GM12874 (cell line): Measurements from ENCODE around the gene ARRB1.
A peak's percentile ranks its signal among the peaks of the same experiment; 100 is the strongest.

Source experiments
- TF ChIP-seq, protein P1 (sequence below): IDR thresholded peaks from 2 replicates; pipeline ENCODE4 v1.5.1; 2011; ENCODE audit warnings: low read depth, mild to moderate bottlenecking, control low read depth, low read length, moderate library complexity; ENCODE audit not compliant: insufficient read depth

Gene ARRB1

GRCh38 chr11:75242722-75243600, 108.5 kb downstream of the ARRB1 start:
- TF ChIP-seq, protein P1, sequence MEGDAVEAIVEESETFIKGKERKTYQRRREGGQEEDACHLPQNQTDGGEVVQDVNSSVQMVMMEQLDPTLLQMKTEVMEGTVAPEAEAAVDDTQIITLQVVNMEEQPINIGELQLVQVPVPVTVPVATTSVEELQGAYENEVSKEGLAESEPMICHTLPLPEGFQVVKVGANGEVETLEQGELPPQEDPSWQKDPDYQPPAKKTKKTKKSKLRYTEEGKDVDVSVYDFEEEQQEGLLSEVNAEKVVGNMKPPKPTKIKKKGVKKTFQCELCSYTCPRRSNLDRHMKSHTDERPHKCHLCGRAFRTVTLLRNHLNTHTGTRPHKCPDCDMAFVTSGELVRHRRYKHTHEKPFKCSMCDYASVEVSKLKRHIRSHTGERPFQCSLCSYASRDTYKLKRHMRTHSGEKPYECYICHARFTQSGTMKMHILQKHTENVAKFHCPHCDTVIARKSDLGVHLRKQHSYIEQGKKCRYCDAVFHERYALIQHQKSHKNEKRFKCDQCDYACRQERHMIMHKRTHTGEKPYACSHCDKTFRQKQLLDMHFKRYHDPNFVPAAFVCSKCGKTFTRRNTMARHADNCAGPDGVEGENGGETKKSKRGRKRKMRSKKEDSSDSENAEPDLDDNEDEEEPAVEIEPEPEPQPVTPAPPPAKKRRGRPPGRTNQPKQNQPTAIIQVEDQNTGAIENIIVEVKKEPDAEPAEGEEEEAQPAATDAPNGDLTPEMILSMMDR = no peak

DNA sequence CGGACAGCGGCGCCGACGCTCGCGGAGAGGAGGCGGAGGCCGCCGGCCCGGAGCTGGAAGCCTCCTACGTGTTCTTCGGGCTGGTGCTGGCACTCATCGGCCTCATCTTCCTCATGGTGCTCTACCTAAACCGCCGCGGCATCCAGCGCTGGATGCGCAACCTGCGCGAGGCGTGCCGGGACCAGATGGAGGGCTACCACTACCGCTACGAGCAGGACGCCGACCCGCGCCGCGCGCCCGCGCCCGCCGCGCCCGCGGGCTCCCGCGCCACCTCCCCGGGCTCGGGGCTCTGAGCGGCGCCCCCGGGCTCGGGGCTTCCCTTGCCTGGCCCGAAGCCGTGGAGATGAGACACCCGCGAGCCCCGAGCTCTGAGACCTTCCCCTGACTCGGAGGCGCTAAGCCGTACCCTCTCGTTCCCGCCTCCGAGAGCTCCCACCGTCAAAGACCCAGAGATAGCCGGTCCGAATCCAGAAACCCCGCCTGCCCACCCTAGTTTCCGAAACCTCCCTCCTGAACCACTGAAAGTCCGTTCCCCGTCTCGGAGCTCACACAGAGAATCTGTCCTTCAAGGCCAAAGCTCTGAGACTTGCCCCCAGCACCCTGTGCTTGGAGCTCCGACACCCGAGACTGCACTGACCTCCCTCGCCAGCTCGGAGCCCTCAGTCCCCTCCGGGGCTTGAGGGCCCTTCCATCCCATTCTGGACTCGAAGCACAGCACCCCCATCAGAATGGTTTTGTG, 109.4 kb downstream of the ARRB1 start:
- TF ChIP-seq, protein P1 = no peak

DNA sequence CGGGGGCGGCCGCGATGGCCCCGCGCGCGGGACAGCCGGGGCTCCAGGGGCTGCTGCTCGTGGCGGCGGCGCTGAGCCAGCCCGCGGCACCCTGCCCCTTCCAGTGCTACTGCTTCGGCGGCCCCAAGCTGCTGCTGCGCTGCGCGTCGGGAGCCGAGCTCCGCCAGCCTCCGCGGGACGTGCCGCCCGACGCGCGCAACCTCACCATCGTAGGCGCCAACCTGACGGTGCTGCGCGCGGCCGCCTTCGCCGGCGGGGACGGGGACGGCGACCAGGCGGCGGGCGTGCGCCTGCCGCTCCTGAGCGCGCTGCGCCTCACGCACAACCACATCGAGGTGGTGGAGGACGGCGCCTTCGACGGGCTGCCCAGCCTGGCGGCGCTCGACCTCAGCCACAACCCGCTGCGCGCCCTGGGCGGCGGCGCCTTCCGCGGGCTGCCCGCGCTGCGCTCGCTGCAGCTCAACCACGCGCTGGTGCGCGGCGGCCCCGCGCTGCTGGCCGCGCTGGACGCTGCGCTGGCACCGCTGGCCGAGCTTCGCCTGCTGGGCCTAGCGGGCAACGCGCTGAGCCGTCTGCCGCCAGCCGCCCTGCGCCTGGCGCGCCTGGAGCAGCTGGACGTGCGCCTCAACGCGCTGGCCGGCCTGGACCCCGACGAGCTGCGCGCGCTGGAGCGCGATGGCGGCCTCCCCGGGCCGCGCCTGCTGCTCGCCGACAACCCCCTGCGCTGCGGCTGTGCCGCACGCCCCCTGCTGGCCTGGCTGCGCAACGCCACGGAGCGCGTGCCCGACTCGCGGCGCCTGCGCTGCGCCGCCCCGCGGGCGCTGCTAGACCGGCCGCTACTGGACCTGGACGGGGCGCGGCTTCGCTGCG, 110.2 kb downstream of the ARRB1 start:
- TF ChIP-seq, protein P1 = peak; percentile 97

GRCh38 chr11:75240311-75241035, 111.0 kb downstream of the ARRB1 start, which contains the start of gene TPBGL:
Gene TPBGL (plus strand): TSS chr11:75240774. CDS start chr11:75241050, 276 bp downstream.
- TF ChIP-seq, protein P1 = no peak

DNA sequence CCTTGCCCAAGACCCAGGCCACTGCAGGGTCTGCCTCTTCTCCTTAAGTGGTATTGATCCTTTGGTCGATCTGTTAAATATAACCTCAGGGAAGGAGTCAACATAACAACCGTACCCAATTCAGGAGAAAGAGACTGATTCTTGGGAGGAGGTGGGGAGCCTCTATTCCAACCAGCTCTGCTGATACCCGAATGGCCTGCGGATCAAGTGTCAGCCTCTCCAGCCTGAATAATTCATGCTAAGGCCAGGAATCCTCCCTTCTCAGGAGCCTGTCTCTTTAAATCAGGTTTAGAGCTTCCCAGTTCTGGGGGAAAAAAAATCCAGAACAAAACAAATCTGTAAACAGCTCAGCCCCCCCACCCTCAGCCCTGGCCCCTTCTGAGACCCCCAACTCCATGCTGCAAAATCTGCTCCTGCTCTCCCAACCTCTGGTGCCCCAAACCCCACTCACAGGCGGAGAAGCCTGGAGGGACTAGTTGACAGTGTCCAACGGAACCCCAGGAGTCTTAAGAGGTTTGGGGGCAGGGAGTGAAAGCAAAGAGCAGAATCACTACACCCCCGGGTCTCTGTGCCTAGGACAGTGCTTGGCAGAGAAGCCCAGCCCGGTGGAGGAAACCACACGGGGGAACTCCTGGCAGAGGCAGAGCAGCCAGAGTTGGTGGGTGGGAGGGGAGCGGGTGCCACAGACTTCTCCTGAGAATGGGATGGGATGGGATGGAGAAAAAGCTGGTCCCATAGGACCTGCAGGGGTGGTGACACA, 111.8 kb downstream of the ARRB1 start:
- TF ChIP-seq, protein P1 = no peak

- TF ChIP-seq, protein P1 = no peak
Measured at GRCh38 chr11:75238595-75239440, 112.6 kb downstream of the ARRB1 start.
